Panc1 (cell line): ENCODE data around the gene PGA3. TPM values are rescaled to one million over a fixed set of nuclear protein-coding genes. Genes with fewer than 3 reads are reported as not detected.

Experiments used
- ATAC-seq: fragments of 200-7000 bp; cut with Tn5 transposase; 2 replicates; pipeline ENCODE4 v1.9.1; 2020; ENCODE audit warnings: mild to moderate bottlenecking, moderate library complexity
- BruUV-seq: library from RNA; stranded (reverse); fragments of 400-500 nt; replicated peaks from 2 replicates; lab custom pipeline; 2021; lab: Mats Ljungman, UMichigan
- CTCF ChIA-PET: fragments of 300-600 bp; sonication (Branson Sonifier 250); formaldehyde crosslinking; loops from one replicate; lab custom pipeline; 2022; ENCODE audit warnings: antibody characterized with exemption; lab: Charles Lee
- POLR2A ChIA-PET: fragments of 300-600 bp; sonication (Branson Sonifier 250); formaldehyde crosslinking; loops from one replicate; lab custom pipeline; 2022; ENCODE audit warnings: antibody characterized with exemption; lab: Charles Lee
- DNase-seq: peaks from one replicate; pipeline ENCODE4 v3.0.0-alpha.2; 2010; ENCODE audit warnings: low read depth, low spot score
- H3K27ac ChIP-seq: 2 replicates; pipeline ENCODE4 v1.5.1; 2011; ENCODE audit warnings: mild to moderate bottlenecking, low read length, inconsistent platforms
- H3K27me3 ChIP-seq: fragments of 200-500 bp; sonication (Bioruptor generic); 2 replicates; pipeline ENCODE4 v1.6.0; 2014; ENCODE audit warnings: low read length, inconsistent platforms; ENCODE audit not compliant: control insufficient read depth, insufficient read depth
- H3K36me3 ChIP-seq: fragments of 200-500 bp; sonication (Bioruptor generic); 2 replicates; pipeline ENCODE4 v1.5.1; 2014; ENCODE audit warnings: inconsistent platforms, mild to moderate bottlenecking, low read length, moderate library complexity; ENCODE audit not compliant: control insufficient read depth, insufficient read depth
- H3K4me1 ChIP-seq: 2 replicates; pipeline ENCODE4 v1.5.1; 2011; ENCODE audit warnings: inconsistent platforms, mild to moderate bottlenecking, low read length, moderate library complexity; ENCODE audit not compliant: control insufficient read depth, insufficient read depth
- H3K4me3 ChIP-seq, 2 experiments: 2 replicates each; pipeline ENCODE4 v1.5.1; 2011 to 2012; ENCODE audit warnings: low read depth in 2 of 2, low read length in 2 of 2, mild to moderate bottlenecking in 2 of 2, inconsistent platforms in 1 of 2, moderate library complexity in 1 of 2
- H3K9me3 ChIP-seq: fragments of 200-500 bp; sonication (Bioruptor generic); 2 replicates; pipeline ENCODE4 v1.5.1; 2014; ENCODE audit warnings: low read depth, mild to moderate bottlenecking, inconsistent platforms, low read length, moderate library complexity; ENCODE audit not compliant: control insufficient read depth, insufficient read depth
- CTCF ChIP-seq: fragments of 450-650 bp; IDR thresholded peaks from 2 replicates; pipeline ENCODE4 v1.5.1; 2017; ENCODE audit warnings: mild to moderate bottlenecking
- POLR2AphosphoS5 ChIP-seq: IDR thresholded peaks from 2 replicates; pipeline ENCODE4 v1.6.1; 2012; ENCODE audit warnings: mild to moderate bottlenecking, low read depth, low read length, moderate library complexity
- REST ChIP-seq, 2 experiments: IDR thresholded peaks; 2 replicates each; pipeline ENCODE4 v1.6.1; 2011 to 2012; ENCODE audit warnings: low read depth in 2 of 2, control low read depth in 1 of 2, low read length in 1 of 2, mild to moderate bottlenecking in 1 of 2, moderate library complexity in 1 of 2; ENCODE audit not compliant: insufficient read depth in 1 of 2
- SIN3A ChIP-seq: IDR thresholded peaks from 2 replicates; pipeline ENCODE4 v1.6.1; 2012; ENCODE audit warnings: low read depth, mild to moderate bottlenecking, low read length, moderate library complexity, borderline replicate concordance; ENCODE audit not compliant: insufficient read depth
- TCF7L2 ChIP-seq: IDR thresholded peaks from 2 replicates; pipeline ENCODE4 v1.6.1; 2011; ENCODE audit warnings: mild to moderate bottlenecking, low read depth, low read length, inconsistent platforms
- in situ Hi-C: cut with HindIII; loops from 2 replicates; pipeline ENCODE4 v1.10.0; 2016; ENCODE audit warnings: low sequenced_read_pairs, low pct_unique_long_range_greater_than_20kb
- intact Hi-C: fragments of 100-400 bp; cut with micrococcal nuclease; formaldehyde crosslinking; loops from one replicate; pipeline ENCODE4 v1.10.0; 2022; ENCODE audit not compliant: unreplicated experiment
- total RNA-seq: library from RNA; stranded (reverse); gene quantifications from one replicate; pipeline ENCODE4 v1.2.1, GENCODE V29; 2021; ENCODE audit not compliant: unreplicated experiment

Gene PGA3
- total RNA-seq, 1 experiment from 2014 or later, result not detected

- H3K4me1 ChIP-seq, result peaks cover 33% of the 10 kb centered on the region
- H3K9me3 ChIP-seq, result no peaks in the 10 kb centered on the region
- no peaks in the 10 kb centered on the region for H3K27me3 ChIP-seq
- ChIA-PET POLR2A (interaction anchor here (0.7 kb wide), 1 partner anchor 60 kb away, joined by 4 read pairs; no protein-coding TSS in a partner anchor), CTCF (no interaction called here)
- no peak for TF ChIP-seq REST (IDR thresholded peaks at IDR 0.05; ENCODE audit: insufficient read depth in 1 of 2, low read depth in 2 of 2, low read length in 1 of 2)
- peak; percentile 72 for TF ChIP-seq POLR2AphosphoS5
- peak; percentile 22 for TF ChIP-seq SIN3A
- no peaks in the 10 kb centered on the region; the same call in 1 of the 2 replicates for H3K36me3 ChIP-seq
- in situ Hi-C loops (no loop called here), intact Hi-C loops (no loop called here)
- DNase-seq (no peak), ATAC-seq (peak; percentile 93)
- H3K4me3 ChIP-seq, result peak within 1 kb of the TSS; percentile 69 to 90
- BruUV-seq, result no TSS peak
- H3K27ac ChIP-seq, result peak within 1 kb of the TSS; percentile 95
Observed at GRCh38 chr11:61161190-61162091, 41.9 kb upstream of the PGA3 start, which contains the start of gene VPS37C. Gene VPS37C, minus strand, starts transcription at chr11:61161426. Its CDS starts 22,597 bp downstream, at chr11:61138829.

DNA sequence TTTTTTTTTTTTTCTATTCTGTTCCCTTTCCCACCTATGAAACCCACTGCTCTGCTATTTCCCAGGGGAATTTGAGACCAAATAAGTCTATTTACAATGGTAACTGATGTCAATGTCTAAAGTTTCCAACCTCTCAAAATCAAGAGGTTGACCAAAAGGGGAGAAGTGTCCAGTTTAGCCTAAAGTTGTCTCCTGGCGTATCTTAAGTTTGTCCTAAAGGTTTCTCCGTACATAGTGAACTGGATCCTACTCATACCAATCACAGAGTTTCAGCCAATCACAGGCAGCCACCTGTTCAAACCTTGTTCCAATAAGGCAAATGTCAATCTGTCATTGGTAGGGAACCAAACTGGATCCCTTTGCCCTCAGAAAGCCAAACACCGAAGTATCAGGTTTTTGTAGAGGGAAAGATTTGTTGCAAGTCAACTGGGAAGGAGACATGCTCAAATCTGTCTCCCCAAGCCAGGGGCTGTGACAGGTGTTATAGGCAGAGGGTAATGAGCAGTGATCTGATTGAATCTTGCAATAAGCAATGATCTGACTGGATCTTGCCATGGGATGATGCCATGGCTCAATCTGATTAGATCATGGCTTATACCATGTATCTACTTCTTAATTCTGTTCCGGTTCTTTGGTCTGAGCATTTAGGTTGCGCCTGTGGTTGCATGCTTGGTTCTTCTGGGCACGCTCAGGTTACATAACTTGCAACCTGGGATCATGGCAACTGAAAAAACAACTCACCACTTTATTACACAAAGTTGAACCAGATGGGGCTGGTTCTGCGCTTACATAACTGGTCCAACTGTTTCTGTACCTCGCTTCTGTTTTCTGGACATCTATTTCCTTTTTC is 41.0 kb upstream of the PGA3 start:
- BruUV-seq, result TSS peak; percentile 94
- intact Hi-C loops, result no loop called here
- peak overlapping the region; percentile 95 for H3K27ac ChIP-seq

More for the DNA sequence above, 41.0 kb upstream of the PGA3 start:
- TF ChIP-seq REST (IDR thresholded peaks at IDR 0.05; ENCODE audit: insufficient read depth in 1 of 2, low read depth in 2 of 2, low read length in 1 of 2) (no peak), SIN3A (no peak), TCF7L2 (no peak), POLR2AphosphoS5 (no peak; the same call in 1 of the 2 replicates), CTCF (no peak)
- POLR2A ChIA-PET, result no interaction called here
- Histone ChIP-seq H3K4me1 (peaks cover 33% of the 10 kb centered on the region), H3K27me3 (no peaks in the 10 kb centered on the region), H3K9me3 (no peaks in the 10 kb centered on the region), H3K36me3 (no peaks in the 10 kb centered on the region; the same call in 1 of the 2 replicates), H3K4me3 (peak overlapping the region; percentile 69 to 90)
- DNase-seq (no peak), ATAC-seq (no peak)
- CTCF ChIA-PET, result no interaction called here
- in situ Hi-C loops, result no loop called here
